Activated T-cell treated with anti-CD3 and anti-CD28 coated beads, Interleukin-2, amount 50 U/mL, for 72 hours (primary cell): Measurements from ENCODE around the gene OLFML3. TPM values are rescaled to one million over a fixed set of nuclear protein-coding genes. Genes with fewer than 3 reads are reported as not detected.

Experiments used
- ATAC-seq, 2 donors: fragments of 150-1000 bp; cut with Tn5 transposase; replicated peaks in 1 of 2; 2 replicates each; pipeline ENCODE4 v1.10.0; 2021; ENCODE audit warnings: moderate library complexity in 2 of 2, mild to moderate bottlenecking in 1 of 2
- DNase-seq, 2 donors: peaks; one replicate each; pipeline ENCODE4 v3.0.0; 2021 to 2022; ENCODE audit warnings: mixed read lengths in 1 of 2
- H3K27ac Mint-ChIP-seq: one replicate; pipeline ENCODE4 v1.8.0; 2022; ENCODE audit warnings: mild to moderate bottlenecking, moderate library complexity, mixed read lengths
- H3K27me3 Mint-ChIP-seq: one replicate; pipeline ENCODE4 v1.8.0; 2022; ENCODE audit warnings: low read depth, mixed read lengths
- H3K36me3 Mint-ChIP-seq, 2 donors: one replicate each; pipeline ENCODE4 v1.8.0; 2022; ENCODE audit warnings: mixed read lengths in 2 of 2, mild to moderate bottlenecking in 1 of 2; ENCODE audit not compliant: insufficient read depth in 2 of 2
- H3K4me1 Mint-ChIP-seq: one replicate; pipeline ENCODE4 v1.8.0; 2022; ENCODE audit warnings: low read depth, mixed read lengths
- H3K4me3 Mint-ChIP-seq, 2 donors: one replicate each; pipeline ENCODE4 v1.8.0; 2022; ENCODE audit warnings: mild to moderate bottlenecking in 2 of 2, mixed read lengths in 2 of 2, moderate library complexity in 2 of 2
- H3K9me3 Mint-ChIP-seq, 2 donors: one replicate each; pipeline ENCODE4 v1.8.0; 2022; ENCODE audit warnings: mixed read lengths in 2 of 2
- total RNA-seq, 2 donors: library from RNA; stranded (reverse); gene quantifications; one replicate each; pipeline ENCODE4 v1.2.3, GENCODE V29; 2022

The OLFML3 gene
- total RNA-seq, 2 donors from 2014 or later: 0.90 to 1.0 TPM

GRCh38 chr1:114025609-114026401, 46.5 kb downstream of the OLFML3 start:
- no peaks in the 10 kb centered on the region for H3K9me3 Mint-ChIP-seq
- no peaks in the 10 kb centered on the region for H3K36me3 Mint-ChIP-seq
- DNase-seq (no peak), ATAC-seq (no peak)
- H3K4me3 Mint-ChIP-seq: no peak overlapping the region
- H3K27me3 Mint-ChIP-seq: no peaks in the 10 kb centered on the region
- no peaks in the 10 kb centered on the region for H3K4me1 Mint-ChIP-seq
- no peak overlapping the region for H3K27ac Mint-ChIP-seq

- DNase-seq (no peak), ATAC-seq (no peak)
- Mint-ChIP-seq H3K27me3 (no peaks in the 10 kb centered on the region), H3K4me3 (no peak overlapping the region), H3K36me3 (no peaks in the 10 kb centered on the region), H3K27ac (no peak overlapping the region), H3K9me3 (no peaks in the 10 kb centered on the region), H3K4me1 (no peaks in the 10 kb centered on the region)
Observed at GRCh38 chr1:114026797-114027196, 47.5 kb downstream of the OLFML3 start.

Other genes starting within 250 kb of the OLFML3 start
- 10 to 100 TPM; 12.9 to 16.2 TPM for gene PHTF1, start 220.0 kb upstream of the OLFML3 start, total RNA-seq
- gene RSBN1, start 167.0 kb upstream of the OLFML3 start, total RNA-seq: 10 to 100 TPM; 18.4 to 23.9 TPM
- 10 to 100 TPM; 59.8 to 82.5 TPM for gene PTPN22, start 107.8 kb upstream of the OLFML3 start, total RNA-seq
- 1 to 10 TPM; 1.3 to 1.7 TPM for gene BCL2L15, start 91.9 kb upstream of the OLFML3 start, total RNA-seq
- 10 to 100 TPM; 50.5 to 68.8 TPM for gene AP4B1, start 74.7 kb upstream of the OLFML3 start, total RNA-seq
- 10 to 100 TPM; 13.8 to 17.8 TPM for gene DCLRE1B, start 74.1 kb upstream of the OLFML3 start, total RNA-seq
- gene HIPK1, start 50.1 kb upstream of the OLFML3 start, total RNA-seq: 10 to 100 TPM; 74.4 to 75.6 TPM
- gene SYT6, start 174.4 kb downstream of the OLFML3 start, total RNA-seq: not detected